Measurements from ENCODE around the gene AUTS2. TPM values are rescaled to one million over a fixed set of nuclear protein-coding genes. Genes with fewer than 3 reads are reported as not detected.

The AUTS2 gene
- total and polyA plus RNA-seq, 2 of the 8 experiments (the other 6 are each of a cell fraction or from before 2014, with no cell fraction given), result 25.9 to 101 TPM

- H3K9ac ChIP-seq (replicated peaks in 1 of 4; ENCODE audit: extremely low read depth in 1 of 4, low read depth in 3 of 4, low read length in 3 of 4), result no peak overlapping the region
- H3K23me2 ChIP-seq (ENCODE audit: low read depth, low read length), result no peaks in the 10 kb centered on the region
- no peak for FAIRE-seq
- H3K4me1 ChIP-seq (replicated peaks in 1 of 4; ENCODE audit: control insufficient read depth in 3 of 4, insufficient read depth in 4 of 4, low read length in 3 of 4), result peaks cover 0 to 7% (median 2%) of the 10 kb centered on the region in 4 experiments; a peak in 1 of 7 replicates
- no peak overlapping the region for H4K5ac ChIP-seq (ENCODE audit: insufficient read length, low read depth, low read length)
- ChIA-PET CTCF (ENCODE audit: partially characterized antibody) (interaction anchor here (1.1 kb wide), 1 partner anchor 113 kb away, joined by 3 read pairs; no protein-coding TSS in a partner anchor), POLR2A (ENCODE audit: partially characterized antibody) (interaction anchor here (0.6 kb wide), 1 partner anchor 1444 kb away, joined by 3 read pairs; no protein-coding TSS in a partner anchor)
- no peak overlapping the region for H2BK15ac ChIP-seq (ENCODE audit: low read length)
- no peaks in the 10 kb centered on the region for H3K36me3 ChIP-seq (ENCODE audit: control insufficient read depth in 2 of 4, insufficient read depth in 4 of 4, low read length in 3 of 4)
- no peak overlapping the region for H2BK120ac ChIP-seq (replicated peaks; ENCODE audit: low read depth, low read length)
- TF ChIP-seq RAD21 (IDR thresholded peaks at IDR 0.05 in 1 of 2, conservative IDR thresholded peaks at IDR 0.05 in 1 of 2; ENCODE audit: low read depth in 2 of 2, low read length in 2 of 2), result peak; percentile 1 to 9; a peak in 1 of 4 replicates
- TF ChIP-seq TAF7 (optimal IDR thresholded peaks at IDR 0.05; ENCODE audit: borderline replicate concordance, low read depth, low read length), result no peak
- no peak overlapping the region for H3K14ac ChIP-seq (ENCODE audit: insufficient read length)
- H3K9me3 ChIP-seq (ENCODE audit: insufficient read depth in 2 of 2, low read depth in 1 of 2, low read length in 1 of 2), result no peaks in the 10 kb centered on the region
- no peaks in the 10 kb centered on the region; a peak in 1 of 7 replicates for H3K27me3 ChIP-seq (replicated peaks in 1 of 4; ENCODE audit: control insufficient read depth in 3 of 4, extremely low read depth in 1 of 4, insufficient read depth in 3 of 4, low read length in 3 of 4)
- no peak overlapping the region for H2BK12ac ChIP-seq (ENCODE audit: low read depth, low read length)
- no peak overlapping the region for H3K27ac ChIP-seq (ENCODE audit: low read depth, low read length)
- H3K79me1 ChIP-seq (ENCODE audit: low read depth, low read length), result no peaks in the 10 kb centered on the region
- H3K56ac ChIP-seq (replicated peaks; ENCODE audit: insufficient read length, low read depth, low read length), result no peak overlapping the region
- no peak overlapping the region for H3K4me2 ChIP-seq (ENCODE audit: insufficient read depth in 1 of 2, low read depth in 2 of 2, low read length in 2 of 2)
- H4K20me1 ChIP-seq (replicated peaks in 1 of 2; ENCODE audit: control insufficient read depth in 1 of 2, insufficient read depth in 2 of 2, low read length in 2 of 2), result no peaks in the 10 kb centered on the region
- H2BK5ac ChIP-seq (ENCODE audit: low read depth, low read length), result no peak overlapping the region
- no peak overlapping the region for H3K23ac ChIP-seq (ENCODE audit: insufficient read length)
- H2AK5ac ChIP-seq (ENCODE audit: low read depth, low read length), result no peak overlapping the region
- peak in 1 of 2 experiments; percentile 55 for DNase-seq (ENCODE audit: low read depth in 1 of 2, low spot score in 2 of 2)
- H3K79me2 ChIP-seq (ENCODE audit: control insufficient read depth in 1 of 2, insufficient read depth in 2 of 2, low read length in 2 of 2), result no peaks in the 10 kb centered on the region
- H3K4ac ChIP-seq (replicated peaks; ENCODE audit: insufficient read length, low read depth, low read length), result no peak overlapping the region
- peak overlapping the region; percentile 21; the same call in 1 of the 2 replicates for H2AFZ ChIP-seq (ENCODE audit: low read length)
- no peak overlapping the region for H2BK20ac ChIP-seq (ENCODE audit: low read length)
- 71% methylated on average over 7 of the region's 7 CpGs; no CpG with 5 or more reads in 1 of the 2 experiments for WGBS, 2 experiments (ENCODE audit: extremely low coverage in 1 of 2, insufficient coverage in 1 of 2, insufficient read length in 1 of 2, insufficient replicate concordance in 2 of 2, low coverage in 1 of 2, low lambda C conversion rate in 2 of 2, missing lambda C conversion rate in 1 of 2)
- H4K91ac ChIP-seq (replicated peaks; ENCODE audit: insufficient read length, low read length), result no peak overlapping the region
- H4K8ac ChIP-seq (ENCODE audit: extremely low read depth, insufficient read depth, low read length), result no peak overlapping the region
- H3K18ac ChIP-seq (ENCODE audit: extremely low read depth, low read length), result no peak overlapping the region
- H3K4me3 ChIP-seq (ENCODE audit: extremely low read depth in 1 of 4, insufficient read depth in 2 of 4, low read depth in 3 of 4, low read length in 4 of 4), result no peak overlapping the region
Measured at GRCh38 chr7:70392877-70393435, 794.7 kb downstream of the AUTS2 start.
